HEK293 (cell line): ENCODE data around the gene CDC14A.

Experiments
- CTCF ChIA-PET: fragments of 350-600 bp; formaldehyde crosslinking; extraction: SDS; loops from one replicate; lab custom pipeline; 2021; ENCODE audit warnings: antibody characterized with exemption; lab: Yijun Ruan, JAX
- POLR2A ChIA-PET: fragments of 300-600 bp; formaldehyde crosslinking; extraction: SDS; loops from one replicate; lab custom pipeline; 2020; ENCODE audit warnings: antibody characterized with exemption, inconsistent platforms; lab: Yijun Ruan, JAX
- H3K27ac ChIP-seq: fragments of 200-500 bp; sonication (Bioruptor generic); 2 replicates; pipeline ENCODE4 v1.5.1; 2014; ENCODE audit warnings: low read depth, low read length, control low read depth, inconsistent platforms; ENCODE audit errors: extremely low read depth
- H3K36me3 ChIP-seq, 2 experiments: fragments of 200-500 bp in 1 of 2; sonication (Bioruptor generic) in 1 of 2; 1 replicate in 1 of 2; 2 replicates in 1 of 2; pipeline ENCODE4 v1.5.1; 2014 to 2017; ENCODE audit warnings: inconsistent platforms in 2 of 2, low read length in 2 of 2; ENCODE audit not compliant: control insufficient read depth in 2 of 2, insufficient read depth in 1 of 2
- H3K4me1 ChIP-seq: fragments of 200-500 bp; sonication (Bioruptor generic); 2 replicates; pipeline ENCODE4 v1.5.1; 2014; ENCODE audit warnings: mild to moderate bottlenecking, low read length, inconsistent platforms; ENCODE audit not compliant: control insufficient read depth, insufficient read depth
- H3K4me3 ChIP-seq: 2 replicates; pipeline ENCODE4 v1.5.1; 2011; ENCODE audit warnings: low read depth, mild to moderate bottlenecking, control low read depth, low read length, moderate library complexity
- H3K9me3 ChIP-seq: fragments of 200-500 bp; sonication (Bioruptor generic); 2 replicates; pipeline ENCODE4 v1.5.1; 2014; ENCODE audit warnings: low read depth, low read length, inconsistent platforms; ENCODE audit not compliant: control insufficient read depth, insufficient read depth
- AEBP2 ChIP-seq: fragments of 450-650 bp; formaldehyde crosslinking; IDR thresholded peaks from 2 replicates; pipeline ENCODE4 v1.5.1; 2016; ENCODE audit warnings: missing biosample characterization, missing genetic modification characterization, borderline replicate concordance
- KLF9 ChIP-seq: fragments of 450-650 bp; formaldehyde crosslinking; IDR thresholded peaks from 2 replicates; pipeline ENCODE4 v1.5.1; 2016; ENCODE audit warnings: missing biosample characterization, missing genetic modification characterization, low read depth
- MEIS1 ChIP-seq: sonication (generic); formaldehyde crosslinking; IDR thresholded peaks from 2 replicates; pipeline ENCODE4 v1.8.1; 2022; ENCODE audit warnings: missing genetic modification reagents, mild to moderate bottlenecking, borderline replicate concordance
- SCRT2 ChIP-seq: fragments of 450-650 bp; formaldehyde crosslinking; IDR thresholded peaks from 2 replicates; pipeline ENCODE4 v1.5.1; 2016; ENCODE audit warnings: missing biosample characterization, missing genetic modification characterization
- WT1 ChIP-seq: fragments of 450-650 bp; formaldehyde crosslinking; IDR thresholded peaks from 2 replicates; pipeline ENCODE4 v1.5.1; 2016; ENCODE audit warnings: missing biosample characterization, missing genetic modification characterization
- ZBTB17 ChIP-seq: fragments of 450-650 bp; formaldehyde crosslinking; IDR thresholded peaks from 2 replicates; pipeline ENCODE4 v1.5.1; 2016; ENCODE audit warnings: missing biosample characterization, missing genetic modification characterization
- ZBTB26 ChIP-seq: fragments of 450-650 bp; formaldehyde crosslinking; optimal IDR thresholded peaks from 2 replicates; pipeline ENCODE3; 2016; ENCODE audit warnings: missing biosample characterization, mild to moderate bottlenecking, missing genetic modification characterization
- ZEB2 ChIP-seq: fragments of 450-650 bp; formaldehyde crosslinking; IDR thresholded peaks from 2 replicates; pipeline ENCODE4 v1.5.1; 2016; ENCODE audit warnings: missing biosample characterization, missing genetic modification characterization
- ZFP3 ChIP-seq: fragments of 450-650 bp; formaldehyde crosslinking; IDR thresholded peaks from 2 replicates; pipeline ENCODE4 v1.5.1; 2016; ENCODE audit warnings: low read depth, missing biosample characterization, missing genetic modification characterization
- ZNF202 ChIP-seq: fragments of 450-650 bp; formaldehyde crosslinking; IDR thresholded peaks from 2 replicates; pipeline ENCODE4 v1.5.1; 2016; ENCODE audit warnings: missing biosample characterization, missing genetic modification characterization, borderline replicate concordance
- ZNF214 ChIP-seq: fragments of 450-650 bp; formaldehyde crosslinking; IDR thresholded peaks from 2 replicates; pipeline ENCODE4 v1.5.1; 2017; ENCODE audit warnings: missing biosample characterization, mild to moderate bottlenecking, missing genetic modification characterization, borderline replicate concordance
- ZNF354C ChIP-seq: fragments of 450-650 bp; formaldehyde crosslinking; IDR thresholded peaks from 2 replicates; pipeline ENCODE4 v1.5.1; 2016; ENCODE audit warnings: missing biosample characterization, missing genetic modification characterization, low read depth, borderline replicate concordance
- ZNF548 ChIP-seq: fragments of 450-650 bp; formaldehyde crosslinking; IDR thresholded peaks from 2 replicates; pipeline ENCODE4 v1.5.1; 2016; ENCODE audit warnings: missing biosample characterization, missing genetic modification characterization
- ZNF555 ChIP-seq: fragments of 450-650 bp; formaldehyde crosslinking; conservative IDR thresholded peaks from 2 replicates; pipeline ENCODE4 v1.5.1; 2017; ENCODE audit warnings: missing biosample characterization, mild to moderate bottlenecking, missing genetic modification characterization, inconsistent platforms
- ZNF624 ChIP-seq: fragments of 450-650 bp; formaldehyde crosslinking; IDR thresholded peaks from 2 replicates; pipeline ENCODE4 v1.5.1; 2017; ENCODE audit warnings: missing biosample characterization, missing genetic modification characterization
- ZNF629 ChIP-seq: fragments of 450-650 bp; formaldehyde crosslinking; IDR thresholded peaks from 2 replicates; pipeline ENCODE4 v1.5.1; 2017; ENCODE audit warnings: missing biosample characterization, missing genetic modification characterization
- ZNF664 ChIP-seq: fragments of 450-650 bp; formaldehyde crosslinking; IDR thresholded peaks from 2 replicates; pipeline ENCODE4 v1.5.1; 2016; ENCODE audit warnings: missing biosample characterization, missing genetic modification characterization
- ZNF701 ChIP-seq: fragments of 450-650 bp; formaldehyde crosslinking; IDR thresholded peaks from 2 replicates; pipeline ENCODE4 v1.5.1; 2016; ENCODE audit warnings: missing biosample characterization, missing genetic modification characterization
- ZNF837 ChIP-seq: fragments of 450-650 bp; formaldehyde crosslinking; IDR thresholded peaks from 2 replicates; pipeline ENCODE4 v1.5.1; 2016; ENCODE audit warnings: missing biosample characterization, missing genetic modification characterization
- ZSCAN4 ChIP-seq: fragments of 450-650 bp; formaldehyde crosslinking; IDR thresholded peaks from 2 replicates; pipeline ENCODE4 v1.5.1; 2017; ENCODE audit warnings: missing biosample characterization, missing genetic modification characterization
- TF ChIP-seq, protein P1 (sequence below): fragments of 450-650 bp; formaldehyde crosslinking; IDR thresholded peaks from 2 replicates; pipeline ENCODE4 v1.5.1; 2016; ENCODE audit warnings: missing biosample characterization, missing genetic modification characterization

CDC14A gene

GRCh38 chr1:100431954-100432353 lies 79.6 kb downstream of the CDC14A start:
- ChIA-PET CTCF (interaction anchor here (0.7 kb wide), 1 partner anchor 324 kb away, joined by 3 read pairs; no protein-coding TSS in a partner anchor), POLR2A (no interaction called here)

GRCh38 chr1:100433563-100433962 lies 81.3 kb downstream of the CDC14A start:
- Histone ChIP-seq H3K36me3 (no peaks in the 10 kb centered on the region), H3K4me1 (no peaks in the 10 kb centered on the region), H3K27ac (no peak overlapping the region), H3K4me3 (no peak overlapping the region), H3K9me3 (no peaks in the 10 kb centered on the region)
- ChIA-PET POLR2A (no interaction called here), CTCF (interaction anchor here (0.7 kb wide), 1 partner anchor 8 kb away, joined by 3 read pairs; no protein-coding TSS in a partner anchor)
- no peak for TF ChIP-seq ZFP3 (tag by site-specific recombination)

More at GRCh38 chr1:100431954-100432353, 79.6 kb downstream of the CDC14A start:
- TF ChIP-seq, protein P1, sequence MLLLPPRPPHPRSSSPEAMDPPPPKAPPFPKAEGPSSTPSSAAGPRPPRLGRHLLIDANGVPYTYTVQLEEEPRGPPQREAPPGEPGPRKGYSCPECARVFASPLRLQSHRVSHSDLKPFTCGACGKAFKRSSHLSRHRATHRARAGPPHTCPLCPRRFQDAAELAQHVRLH (tag by site-specific recombination), result no peak
- no peak for TF ChIP-seq ZEB2 (tag by site-specific recombination)
- TF ChIP-seq ZNF664 (tag by site-specific recombination), result no peak
- TF ChIP-seq KLF9 (tag by site-specific recombination), result no peak
- TF ChIP-seq ZNF354C (tag by site-specific recombination), result no peak
- no peak for TF ChIP-seq ZNF555
- no peak for TF ChIP-seq ZNF837 (tag by site-specific recombination)
- TF ChIP-seq ZNF214, result no peak
- TF ChIP-seq SCRT2, result no peak
- H3K27ac ChIP-seq, result no peak overlapping the region
- no peaks in the 10 kb centered on the region for H3K9me3 ChIP-seq
- H3K4me3 ChIP-seq, result no peak overlapping the region
- H3K36me3 ChIP-seq, result no peaks in the 10 kb centered on the region
- H3K4me1 ChIP-seq, result no peaks in the 10 kb centered on the region

GRCh38 chr1:100434831-100435230 lies 82.5 kb downstream of the CDC14A start:
- H3K4me3 ChIP-seq, result no peak overlapping the region
- H3K27ac ChIP-seq, result no peak overlapping the region
- H3K9me3 ChIP-seq, result no peaks in the 10 kb centered on the region
- H3K4me1 ChIP-seq, result no peaks in the 10 kb centered on the region
- H3K36me3 ChIP-seq, result no peaks in the 10 kb centered on the region
- no peak for TF ChIP-seq ZBTB17 (tag by site-specific recombination)
- TF ChIP-seq WT1 (tag by site-specific recombination), result no peak
- TF ChIP-seq, all 188 proteins: peak for 0
- POLR2A ChIA-PET, result no interaction called here
- CTCF ChIA-PET, result no interaction called here

GRCh38 chr1:100438375-100438774 lies 86.1 kb downstream of the CDC14A start:
- POLR2A ChIA-PET, result no interaction called here
- Histone ChIP-seq H3K36me3 (no peaks in the 10 kb centered on the region), H3K4me1 (no peaks in the 10 kb centered on the region), H3K4me3 (no peak overlapping the region), H3K9me3 (no peaks in the 10 kb centered on the region), H3K27ac (no peak overlapping the region)
- CTCF ChIA-PET, result no interaction called here
- TF ChIP-seq ZSCAN4 (tag by site-specific recombination), result no peak
- TF ChIP-seq ZNF548 (tag by site-specific recombination), result no peak
- no peak for TF ChIP-seq ZNF624
- no peak for TF ChIP-seq MEIS1
- TF ChIP-seq AEBP2, result no peak
- TF ChIP-seq ZNF629 (tag by site-specific recombination), result no peak
- TF ChIP-seq ZNF664 (tag by site-specific recombination), result no peak
- no peak for TF ChIP-seq ZNF202 (tag by site-specific recombination)
- no peak for TF ChIP-seq ZBTB26
- TF ChIP-seq ZNF701, result no peak
